Ovary (tissue), 3 donors: ENCODE results near the gene DCAF10.

Experiments
- CTCF ChIP-seq, 3 donors: fragments of 450-650 bp in 2 of 3; fragments of 200-600 bp in 1 of 3; IDR thresholded peaks; one replicate each; pipeline versions ENCODE4 v1.5.1 to v1.8.0; 2016 to 2022; ENCODE audit warnings: antibody characterized with exemption in 3 of 3, mild to moderate bottlenecking in 1 of 3
- EP300 ChIP-seq: sonication (generic); formaldehyde crosslinking; IDR thresholded peaks from one replicate; pipeline ENCODE4 v1.6.1; 2017; ENCODE audit warnings: antibody characterized with exemption
- donor health status: DM: no; HTN: no; CAD: no.

DNA sequence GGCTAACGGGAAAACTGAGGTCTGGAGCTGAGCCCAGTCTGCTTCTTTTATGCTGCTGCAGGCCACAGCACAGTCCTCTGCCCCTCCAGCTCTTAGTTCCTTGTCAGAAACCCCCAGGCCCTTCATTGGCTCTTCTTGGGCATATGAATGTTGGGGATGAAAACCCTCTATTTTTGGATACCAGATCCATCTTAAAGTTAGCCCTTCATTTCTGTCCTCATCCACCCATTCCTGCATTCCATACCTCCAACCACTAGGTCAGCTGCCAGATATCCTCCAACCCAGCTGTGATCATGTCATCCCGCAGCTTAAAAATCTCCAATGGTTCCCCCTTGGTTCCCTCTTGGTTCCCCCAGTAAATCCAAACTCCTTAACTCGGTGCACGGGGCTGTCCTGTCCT, 105.2 kb downstream of the DCAF10 start:
- TF ChIP-seq CTCF (IDR thresholded peaks at IDR 0.05) (no peak), EP300 (no peak)
